ENCODE measurements around the gene CCDC184.

The CCDC184 gene

GRCh38 chr12:48179466-48179865, 4.0 kb upstream of the CCDC184 start:
- Histone ChIP-seq H3F3A (ENCODE audit: insufficient read depth) (no peaks in the 10 kb centered on the region), H3K27me3 (ENCODE audit: low read length) (no peaks in the 10 kb centered on the region), H4K20me1 (ENCODE audit: low read depth, low read length) (no peaks in the 10 kb centered on the region), H3K9me2 (replicated peaks; ENCODE audit: insufficient read depth, low read length) (no peaks in the 10 kb centered on the region), H3K9me3 (ENCODE audit: insufficient read depth, low read length) (no peaks in the 10 kb centered on the region), H3K4me2 (ENCODE audit: low read depth, low read length, poor library complexity, severe bottlenecking) (no peak overlapping the region), H3K4me3 (ENCODE audit: insufficient read depth, low read length, poor library complexity, severe bottlenecking) (no peak overlapping the region), H3K27ac (ENCODE audit: low read depth, low read length) (no peak overlapping the region), H2AFZ (ENCODE audit: low read depth, low read length, severe bottlenecking) (no peak overlapping the region), H3K9ac (ENCODE audit: low read length) (no peak overlapping the region), H3K36me3 (ENCODE audit: low read length) (no peaks in the 10 kb centered on the region), H3K79me2 (ENCODE audit: insufficient read depth, low read length) (no peaks in the 10 kb centered on the region)
- TF ChIP-seq CTCF (IDR thresholded peaks at IDR 0.05; ENCODE audit: insufficient read depth, low read length, poor library complexity, severe bottlenecking) (no peak), EZH2phosphoT487 (conservative IDR thresholded peaks at IDR 0.05; ENCODE audit: low read length) (no peak)

GRCh38 chr12:48180424-48180823, 3.0 kb upstream of the CCDC184 start:
- Histone ChIP-seq H3K36me3 (ENCODE audit: low read length) (no peaks in the 10 kb centered on the region), H2AFZ (ENCODE audit: low read depth, low read length, severe bottlenecking) (no peak overlapping the region), H3K79me2 (ENCODE audit: insufficient read depth, low read length) (no peaks in the 10 kb centered on the region), H3K4me3 (ENCODE audit: insufficient read depth, low read length, poor library complexity, severe bottlenecking) (no peak overlapping the region), H3K9me2 (replicated peaks; ENCODE audit: insufficient read depth, low read length) (no peaks in the 10 kb centered on the region), H3K27ac (ENCODE audit: low read depth, low read length) (no peak overlapping the region), H4K20me1 (ENCODE audit: low read depth, low read length) (no peaks in the 10 kb centered on the region), H3K4me2 (ENCODE audit: low read depth, low read length, poor library complexity, severe bottlenecking) (no peak overlapping the region), H3K9me3 (ENCODE audit: insufficient read depth, low read length) (no peaks in the 10 kb centered on the region), H3F3A (ENCODE audit: insufficient read depth) (no peaks in the 10 kb centered on the region), H3K9ac (ENCODE audit: low read length) (no peak overlapping the region), H3K27me3 (ENCODE audit: low read length) (no peaks in the 10 kb centered on the region)
- TF ChIP-seq EZH2phosphoT487 (conservative IDR thresholded peaks at IDR 0.05; ENCODE audit: low read length) (no peak), CTCF (IDR thresholded peaks at IDR 0.05; ENCODE audit: insufficient read depth, low read length, poor library complexity, severe bottlenecking) (no peak)

GRCh38 chr12:48180857-48181495, 2.5 kb upstream of the CCDC184 start:
- TF ChIP-seq CTCF (IDR thresholded peaks at IDR 0.05; ENCODE audit: insufficient read depth, low read length, poor library complexity, severe bottlenecking), result no peak
- TF ChIP-seq EZH2phosphoT487 (conservative IDR thresholded peaks at IDR 0.05; ENCODE audit: low read length), result no peak
- Histone ChIP-seq H3K4me2 (ENCODE audit: low read depth, low read length, poor library complexity, severe bottlenecking) (no peak overlapping the region), H3K9me3 (ENCODE audit: insufficient read depth, low read length) (no peaks in the 10 kb centered on the region), H3K27ac (ENCODE audit: low read depth, low read length) (no peak overlapping the region), H3K36me3 (ENCODE audit: low read length) (no peaks in the 10 kb centered on the region), H3F3A (ENCODE audit: insufficient read depth) (no peaks in the 10 kb centered on the region), H4K20me1 (ENCODE audit: low read depth, low read length) (no peaks in the 10 kb centered on the region), H3K4me3 (ENCODE audit: insufficient read depth, low read length, poor library complexity, severe bottlenecking) (no peak overlapping the region), H2AFZ (ENCODE audit: low read depth, low read length, severe bottlenecking) (no peak overlapping the region), H3K9me2 (replicated peaks; ENCODE audit: insufficient read depth, low read length) (no peaks in the 10 kb centered on the region), H3K9ac (ENCODE audit: low read length) (no peak overlapping the region), H3K27me3 (ENCODE audit: low read length) (no peaks in the 10 kb centered on the region), H3K79me2 (ENCODE audit: insufficient read depth, low read length) (no peaks in the 10 kb centered on the region)

Measured in SU-DHL-6 (cell line).